Testis (tissue), 2 donors: ENCODE results near the gene MOK.

Source experiments
- CTCF ChIP-seq, 3 experiments: fragments of 450-650 bp in 2 of 3; fragments of 200-600 bp in 1 of 3; sonication (generic) in 1 of 3; IDR thresholded peaks; one replicate each; pipeline ENCODE4 v1.5.1; 2016 to 2019; ENCODE audit warnings: antibody characterized with exemption in 3 of 3, mild to moderate bottlenecking in 2 of 3, moderate library complexity in 1 of 3
- POLR2A ChIP-seq: fragments of 450-650 bp; IDR thresholded peaks from one replicate; pipeline ENCODE4 v1.6.1; 2017; ENCODE audit warnings: antibody characterized with exemption, mild to moderate bottlenecking, moderate library complexity

DNA sequence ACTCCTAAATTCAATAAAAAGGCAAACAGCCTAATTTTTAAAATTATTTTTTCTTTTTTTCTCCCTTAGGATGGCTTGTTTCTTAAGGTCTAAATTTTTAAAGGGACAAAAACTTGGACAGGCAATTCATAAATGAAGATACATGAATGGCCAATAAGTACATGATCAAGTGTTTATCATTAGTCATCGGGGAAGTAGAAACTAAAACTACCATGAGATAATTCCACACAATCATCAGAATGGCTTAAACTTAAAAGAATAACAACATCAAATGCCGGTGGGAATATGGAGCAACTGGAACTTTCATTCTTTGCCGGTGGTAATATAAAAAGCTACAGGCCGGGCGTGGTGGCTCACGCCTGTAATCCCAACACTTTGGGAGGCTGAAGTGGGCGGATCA lies 29.1 kb downstream of the MOK start:
- TF ChIP-seq CTCF (IDR thresholded peaks at IDR 0.05), result no peak
- no peak for TF ChIP-seq POLR2A
